GM12878 (cell line): ENCODE results near the gene DCDC2C. TPM values are rescaled to one million over a fixed set of nuclear protein-coding genes. Genes with fewer than 3 reads are reported as not detected.
"Not testable (repeated sequence)": the region's sequence is repeated elsewhere in the genome, so short reads cannot be mapped to it uniquely, and the experiment has no call there.

Source experiments
- ATAC-seq: fragments of 200-7000 bp; cut with Tn5 transposase; 3 replicates; pipeline ENCODE4 v1.9.1; 2020; ENCODE audit warnings: mild to moderate bottlenecking, moderate library complexity
- BruUV-seq: library from RNA; stranded (reverse); fragments of 400-500 nt; replicated peaks from 2 replicates; lab custom pipeline; 2021; lab: Mats Ljungman, UMichigan
- CTCF ChIA-PET: fragments of 300-600 bp; sonication (Branson Sonifier 250); formaldehyde crosslinking; extraction: SDS; loops from one replicate; lab custom pipeline; 2021; ENCODE audit warnings: inconsistent platforms; lab: Yijun Ruan, JAX
- POLR2A ChIA-PET: fragments of 350-600 bp; formaldehyde crosslinking; extraction: SDS; loops from one replicate; lab custom pipeline; 2021; ENCODE audit warnings: inconsistent platforms; lab: Charles Lee
- RAD21 ChIA-PET: fragments of 300-600 bp; sonication (Branson Sonifier 250); formaldehyde crosslinking; loops from one replicate; lab custom pipeline; 2023; ENCODE audit warnings: antibody characterized with exemption; ENCODE audit not compliant: unreplicated experiment; lab: Charles Lee
- SMC1A ChIA-PET: fragments of 300-600 bp; sonication (Branson Sonifier 250); formaldehyde crosslinking; loops from one replicate; lab custom pipeline; 2023; ENCODE audit not compliant: unreplicated experiment, uncharacterized antibody; lab: Charles Lee
- DNase-seq: peaks from one replicate; pipeline ENCODE4 v3.0.0-alpha.2; 2011; ENCODE audit warnings: low read depth, low spot score
- FAIRE-seq: peaks from 3 replicates; lab custom pipeline; 2011; peaks lifted over from hg19 to GRCh38; lab: Jason Lieb, UNC
- H2AFZ ChIP-seq: 2 replicates; pipeline ENCODE4 v1.6.0; 2011; ENCODE audit warnings: low read depth, low read length, control low read depth; ENCODE audit not compliant: control insufficient read depth
- H3K27ac ChIP-seq: 2 replicates; pipeline ENCODE4 v1.5.1; 2011; ENCODE audit warnings: control low read depth; ENCODE audit not compliant: control insufficient read depth, insufficient read depth
- H3K27me3 ChIP-seq, 2 experiments: replicated peaks in 1 of 2; 2 replicates each; pipeline versions ENCODE4 v1.6.0 to v1.6.1; 2011; ENCODE audit warnings: low read length in 1 of 2; ENCODE audit not compliant: control insufficient read depth in 2 of 2, insufficient read depth in 2 of 2
- H3K36me3 ChIP-seq, 2 experiments: 2 replicates each; pipeline ENCODE4 v1.5.1; 2011; ENCODE audit warnings: low read length in 1 of 2; ENCODE audit not compliant: control insufficient read depth in 2 of 2, insufficient read depth in 2 of 2
- H3K4me1 ChIP-seq: 2 replicates; pipeline ENCODE4 v1.6.1; 2011; ENCODE audit warnings: mild to moderate bottlenecking, low read length, moderate library complexity, mixed read lengths; ENCODE audit not compliant: control insufficient read depth, insufficient read depth
- H3K4me2 ChIP-seq: 2 replicates; pipeline ENCODE4 v1.6.0; 2011; ENCODE audit warnings: control low read depth; ENCODE audit not compliant: control insufficient read depth, insufficient read depth
- H3K4me3 ChIP-seq: fragments of 200-600 bp; sonication (generic); 2 replicates; pipeline ENCODE4 v1.5.1; 2016
- H3K79me2 ChIP-seq: 2 replicates; pipeline ENCODE4 v1.6.0; 2011; ENCODE audit warnings: low read length; ENCODE audit not compliant: control insufficient read depth, insufficient read depth
- H3K9ac ChIP-seq: 2 replicates; pipeline ENCODE4 v1.8.0; 2011; ENCODE audit warnings: low read length, control low read depth, mixed read lengths; ENCODE audit not compliant: control insufficient read depth, insufficient read depth
- H3K9me3 ChIP-seq: replicated peaks from 3 replicates; pipeline ENCODE4 v1.5.1; 2011; ENCODE audit warnings: mild to moderate bottlenecking, low read length; ENCODE audit not compliant: control insufficient read depth, insufficient read depth
- H4K20me1 ChIP-seq: 2 replicates; pipeline ENCODE4 v1.6.0; 2011; ENCODE audit not compliant: control insufficient read depth, insufficient read depth
- ATF2 ChIP-seq: IDR thresholded peaks from 2 replicates; pipeline ENCODE4 v1.6.1; 2012; ENCODE audit warnings: low read length, inconsistent platforms
- BCL3 ChIP-seq: IDR thresholded peaks from 2 replicates; pipeline ENCODE4 v1.6.1; 2011; ENCODE audit warnings: borderline replicate concordance, low read depth, mild to moderate bottlenecking, moderate library complexity, low read length; ENCODE audit not compliant: insufficient read depth, poor library complexity, severe bottlenecking
- ETV6 ChIP-seq, 2 experiments: fragments of 450-650 bp in 1 of 2; IDR thresholded peaks in 1 of 2; conservative IDR thresholded peaks in 1 of 2; 2 replicates each; pipeline ENCODE4 v1.6.1; 2014; ENCODE audit warnings: antibody characterized with exemption in 1 of 2, borderline replicate concordance in 1 of 2, low read depth in 1 of 2, mild to moderate bottlenecking in 1 of 2, moderate library complexity in 1 of 2
- FOXM1 ChIP-seq: IDR thresholded peaks from 2 replicates; pipeline ENCODE4 v1.6.1; 2012; ENCODE audit warnings: low read depth, mild to moderate bottlenecking, inconsistent platforms, low read length, moderate library complexity
- GABPA ChIP-seq: IDR thresholded peaks from 2 replicates; pipeline ENCODE4 v1.6.1; 2014; ENCODE audit warnings: antibody characterized with exemption, low read depth, mild to moderate bottlenecking, inconsistent platforms
- IKZF2 ChIP-seq, 2 experiments: fragments of 450-650 bp; IDR thresholded peaks; 2 replicates each; pipeline ENCODE4 v1.6.1; 2017; ENCODE audit warnings: mild to moderate bottlenecking in 2 of 2, moderate library complexity in 2 of 2
- JUNB ChIP-seq: IDR thresholded peaks from 2 replicates; pipeline ENCODE4 v1.6.1; 2016; ENCODE audit warnings: antibody characterized with exemption, mild to moderate bottlenecking
- NFIC ChIP-seq: IDR thresholded peaks from 2 replicates; pipeline ENCODE4 v1.6.1; 2012; ENCODE audit warnings: low read depth, mild to moderate bottlenecking, inconsistent platforms, low read length, moderate library complexity
- PKNOX1 ChIP-seq: fragments of 450-650 bp; IDR thresholded peaks from 2 replicates; pipeline ENCODE4 v1.6.1; 2016; ENCODE audit warnings: mild to moderate bottlenecking
- RB1 ChIP-seq: fragments of 450-650 bp; formaldehyde crosslinking; IDR thresholded peaks from 2 replicates; pipeline ENCODE4 v1.6.1; 2017; ENCODE audit warnings: mild to moderate bottlenecking, borderline replicate concordance
- TCF12 ChIP-seq: IDR thresholded peaks from 2 replicates; pipeline ENCODE4 v1.6.1; 2011; ENCODE audit warnings: low read depth, mild to moderate bottlenecking, low read length
- TCF3 ChIP-seq: IDR thresholded peaks from 2 replicates; pipeline ENCODE4 v1.6.1; 2012; ENCODE audit warnings: low read depth, mild to moderate bottlenecking, low read length, borderline replicate concordance; ENCODE audit not compliant: insufficient read depth
- WGBS: methylation state at CpG from one replicate; pipeline ENCODE4 v1.1.6; 2016; ENCODE audit warnings: low lambda C conversion rate; ENCODE audit not compliant: insufficient replicate concordance, insufficient coverage; ENCODE audit errors: missing lambda C conversion rate; 5-methylcytosine and 5-hydroxymethylcytosine counted together
- in situ Hi-C: fragments of 300-500 bp; cut with MboI; formaldehyde crosslinking; loops from 9 replicates; pipeline ENCODE4 v1.14.3; 2018; ENCODE audit warnings: mixed read lengths
- intact Hi-C: fragments of 100-400 bp; cut with micrococcal nuclease; formaldehyde crosslinking; loops from one replicate; pipeline ENCODE4 v1.14.2; 2022; ENCODE audit not compliant: unreplicated experiment
- polyA plus RNA-seq, 11 experiments: library from polyadenylated mRNA; depleted of rRNA in 4 of 11; unstranded in 6 of 11; stranded (reverse) in 5 of 11; fragments of >200 nt; fragmentation: Nextera tagmentation in 4 of 11; fragmentation: Illumina TruSeq in 1 of 11; extraction: Ambion mirVana in 4 of 11; extraction: Trizol in 1 of 11; gene quantifications; 1 replicate in 1 of 11; 2 replicates in 10 of 11; pipeline versions ENCODE4 v1.2.1 to v1.2.3, GENCODE V29; 2011 to 2016; ENCODE audit warnings: inconsistent platforms in 2 of 11, missing spikeins in 2 of 11, low read depth in 1 of 11
- total RNA-seq, 4 experiments: library from RNA; depleted of rRNA in 3 of 4; stranded (reverse); fragments of >200 nt in 3 of 4; fragmentation: Illumina TruSeq in 1 of 4; extraction: Trizol in 1 of 4; gene quantifications; 2 replicates each; pipeline versions ENCODE4 v1.2.1 to v1.2.3, GENCODE V29; 2013 to 2021
- TF ChIP-seq, protein P1 (sequence below), 3 experiments: IDR thresholded peaks in 2 of 3; conservative IDR thresholded peaks in 1 of 3; 2 replicates each; pipeline ENCODE4 v1.5.1; 2011; ENCODE audit warnings: low read depth in 3 of 3, low read length in 3 of 3, mild to moderate bottlenecking in 3 of 3, control low read depth in 2 of 3, moderate library complexity in 2 of 3, inconsistent platforms in 1 of 3, mixed read lengths in 1 of 3; ENCODE audit not compliant: control insufficient read depth in 2 of 3, insufficient read depth in 1 of 3; ENCODE audit errors: extremely low read depth in 1 of 3

The DCDC2C gene
- total and polyA plus RNA-seq, 10 of the 15 experiments (the other 5 are each of a cell fraction or from before 2014, with no cell fraction given) = not detected

DNA sequence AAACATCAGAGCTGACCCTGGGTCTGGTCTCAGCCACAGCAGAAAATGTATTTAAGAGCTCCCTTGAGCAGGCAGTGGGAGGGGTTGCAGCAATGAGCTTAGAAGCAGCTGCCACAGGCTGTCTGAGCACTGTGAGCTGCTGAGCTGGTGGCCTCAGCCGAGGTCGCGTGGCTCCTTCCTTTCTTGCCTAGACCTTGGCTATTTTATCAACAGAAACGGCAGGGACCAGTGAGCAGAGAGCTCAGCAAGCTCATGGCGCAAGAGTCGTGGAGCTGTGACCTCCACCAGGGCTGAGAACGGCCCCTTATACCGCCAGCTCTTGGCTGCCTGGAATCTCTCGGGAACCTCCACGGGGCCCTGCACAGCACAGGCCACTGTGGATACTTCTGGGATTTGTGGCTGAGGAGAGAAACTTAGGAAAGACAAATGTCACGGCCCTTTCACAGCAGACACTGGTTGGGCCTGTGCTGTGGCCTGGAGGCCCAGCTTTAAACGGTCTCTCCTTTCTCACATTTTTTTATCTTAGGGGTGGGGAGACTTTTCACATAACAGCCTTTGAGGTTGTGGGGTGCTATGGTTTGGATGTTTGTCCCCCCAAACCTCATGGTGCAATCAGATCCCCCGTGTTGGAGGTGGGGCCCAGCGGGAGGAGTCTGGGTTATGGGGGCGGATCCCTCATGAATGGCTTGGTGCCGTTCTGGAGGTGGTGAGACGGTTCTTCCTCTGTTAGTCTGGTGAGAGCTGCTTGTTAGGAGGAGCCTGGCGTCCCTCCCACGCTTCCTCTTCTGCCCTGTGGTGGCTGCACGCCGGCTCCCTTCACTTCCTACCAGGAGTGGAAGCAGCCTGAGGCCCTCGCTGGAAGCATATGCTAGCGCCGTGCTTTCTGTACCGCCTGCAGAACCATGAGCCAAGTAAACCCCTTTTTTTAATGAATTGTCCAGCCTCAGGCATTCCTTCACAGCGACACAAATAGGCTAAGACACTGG lies 43.6 kb upstream of the DCDC2C start (continued):
- TF ChIP-seq, protein P1, sequence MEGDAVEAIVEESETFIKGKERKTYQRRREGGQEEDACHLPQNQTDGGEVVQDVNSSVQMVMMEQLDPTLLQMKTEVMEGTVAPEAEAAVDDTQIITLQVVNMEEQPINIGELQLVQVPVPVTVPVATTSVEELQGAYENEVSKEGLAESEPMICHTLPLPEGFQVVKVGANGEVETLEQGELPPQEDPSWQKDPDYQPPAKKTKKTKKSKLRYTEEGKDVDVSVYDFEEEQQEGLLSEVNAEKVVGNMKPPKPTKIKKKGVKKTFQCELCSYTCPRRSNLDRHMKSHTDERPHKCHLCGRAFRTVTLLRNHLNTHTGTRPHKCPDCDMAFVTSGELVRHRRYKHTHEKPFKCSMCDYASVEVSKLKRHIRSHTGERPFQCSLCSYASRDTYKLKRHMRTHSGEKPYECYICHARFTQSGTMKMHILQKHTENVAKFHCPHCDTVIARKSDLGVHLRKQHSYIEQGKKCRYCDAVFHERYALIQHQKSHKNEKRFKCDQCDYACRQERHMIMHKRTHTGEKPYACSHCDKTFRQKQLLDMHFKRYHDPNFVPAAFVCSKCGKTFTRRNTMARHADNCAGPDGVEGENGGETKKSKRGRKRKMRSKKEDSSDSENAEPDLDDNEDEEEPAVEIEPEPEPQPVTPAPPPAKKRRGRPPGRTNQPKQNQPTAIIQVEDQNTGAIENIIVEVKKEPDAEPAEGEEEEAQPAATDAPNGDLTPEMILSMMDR (IDR thresholded peaks at IDR 0.05 in 2 of 3, conservative IDR thresholded peaks at IDR 0.05 in 1 of 3; ENCODE audit: control insufficient read depth in 2 of 3, extremely low read depth in 1 of 3, insufficient read depth in 1 of 3, low read depth in 3 of 3, low read length in 3 of 3) = no peak
- TF ChIP-seq IKZF2 (IDR thresholded peaks at IDR 0.05) = no peak
- TF ChIP-seq RB1 = no peak
- TF ChIP-seq GABPA = no peak

DNA sequence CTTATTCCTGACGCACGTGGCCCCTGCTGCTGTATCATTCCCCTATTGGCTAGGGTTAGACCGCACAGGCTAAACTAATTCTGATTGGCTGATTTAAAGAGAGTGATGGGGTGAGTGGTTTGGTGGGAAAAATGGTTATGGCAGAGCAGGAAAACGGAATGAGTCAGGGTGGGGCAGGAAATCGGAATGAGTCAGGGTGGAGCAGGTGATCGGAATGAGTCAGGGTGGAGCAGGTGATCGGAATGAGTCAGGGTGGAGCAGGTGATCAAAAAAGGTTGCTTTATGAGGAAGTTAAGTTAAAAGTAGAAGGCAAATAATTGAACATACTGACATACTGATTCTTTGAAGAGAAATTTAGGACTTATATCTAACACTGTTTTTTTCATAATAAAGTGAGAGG lies 42.7 kb upstream of the DCDC2C start:
- ATAC-seq = peak; percentile 23
- DNase-seq, H3K79me2 ChIP-seq, H3K4me2 ChIP-seq, POLR2A ChIA-PET, intact Hi-C loops, H3K27me3 ChIP-seq, H4K20me1 ChIP-seq, H3K4me3 ChIP-seq, H3K9ac ChIP-seq, H2AFZ ChIP-seq, BruUV-seq, in situ Hi-C loops, H3K9me3 ChIP-seq, H3K27ac ChIP-seq, H3K36me3 ChIP-seq: not testable (repeated sequence)
- FAIRE-seq = peak; percentile 38
- peaks cover 15% of the 10 kb centered on the region for H3K4me1 ChIP-seq
- ChIA-PET CTCF (interaction anchor here (0.6 to 1.4 kb wide), 3 partner anchors 9 to 22 kb away, joined by 3 to 5 read pairs (median 3); no protein-coding TSS in a partner anchor), SMC1A (interaction anchor here (0.9 to 1.1 kb wide), 2 partner anchors 9 to 406 kb away, joined by 3 read pairs; no protein-coding TSS in a partner anchor), RAD21 (interaction anchor here (2.2 kb wide), 1 partner anchor 9 kb away, joined by 6 read pairs; no protein-coding TSS in a partner anchor)
- 17% methylated on average over 7 of the region's 7 CpGs for WGBS
- TF ChIP-seq JUNB (peak; percentile 88), ATF2 (0 out of 2 replicates have a peak, but pooled peaks have one; percentile 22), PKNOX1 (0 out of 2 replicates have a peak, but pooled peaks have one; percentile 12), BCL3 (peak; percentile 29), NFIC (peak; percentile 64; the same call in 1 of the 2 replicates), IKZF2 (IDR thresholded peaks at IDR 0.05) (peak; percentile 79 to 92), FOXM1 (0 out of 2 replicates have a peak, but pooled peaks have one; percentile 20), ETV6 (conservative IDR thresholded peaks at IDR 0.05 in 1 of 2, IDR thresholded peaks at IDR 0.05 in 1 of 2; ENCODE audit: borderline replicate concordance in 1 of 2, low read depth in 1 of 2) (peak in 1 of 2 experiments; percentile 75; a peak in 2 of 4 replicates), TCF12 (0 out of 2 replicates have a peak, but pooled peaks have one; percentile 22), TCF3 (0 out of 2 replicates have a peak, but pooled peaks have one; percentile 33)
